Endothelial cell of umbilical vein (primary cell): ENCODE measurements around the gene KLHL5. TPM values are rescaled to one million over a fixed set of nuclear protein-coding genes. Genes with fewer than 3 reads are reported as not detected.

Experiments
- BruUV-seq: library from RNA; stranded (reverse); fragments of 400-500 nt; replicated peaks from 2 replicates; lab custom pipeline; 2021; lab: Mats Ljungman, UMichigan
- CTCF ChIA-PET: fragments of 300-600, 350-600 bp; sonication (Branson Sonifier 250); formaldehyde crosslinking; loops from one replicate; lab custom pipeline; 2021; ENCODE audit warnings: antibody characterized with exemption, inconsistent platforms; lab: Charles Lee
- POLR2A ChIA-PET: fragments of 300-600, 350-600 bp; sonication (Branson Sonifier 250); formaldehyde crosslinking; loops from one replicate; lab custom pipeline; 2021; ENCODE audit warnings: antibody characterized with exemption, inconsistent platforms; lab: Charles Lee
- DNase-seq: peaks from one replicate; pipeline ENCODE4 v3.0.0-alpha.2; 2011; ENCODE audit warnings: low read depth, low spot score
- FAIRE-seq: peaks from 2 replicates; lab custom pipeline; 2011; peaks lifted over from hg19 to GRCh38; lab: Jason Lieb, UNC
- H2AFZ ChIP-seq: 2 replicates; pipeline ENCODE4 v1.6.0; 2012; ENCODE audit warnings: low read depth, low read length, control low read depth, inconsistent platforms
- H3K27ac ChIP-seq: 2 replicates; pipeline ENCODE4 v1.5.1; 2011; ENCODE audit warnings: low read depth, mild to moderate bottlenecking, control low read depth, low read length, moderate library complexity; ENCODE audit not compliant: insufficient read depth
- H3K27me3 ChIP-seq, 2 experiments: 2 replicates each; pipeline versions ENCODE4 v1.6.0 to v1.6.1; 2011; ENCODE audit warnings: low read length in 2 of 2, mixed read lengths in 1 of 2; ENCODE audit not compliant: control insufficient read depth in 2 of 2, insufficient read depth in 2 of 2
- H3K36me3 ChIP-seq, 2 experiments: 2 replicates in 1 of 2; 3 replicates in 1 of 2; pipeline ENCODE4 v1.5.1; 2011; ENCODE audit warnings: low read length in 2 of 2, mild to moderate bottlenecking in 1 of 2, moderate library complexity in 1 of 2; ENCODE audit not compliant: control insufficient read depth in 2 of 2, insufficient read depth in 2 of 2; ENCODE audit errors: extremely low read depth in 1 of 2
- H3K4me1 ChIP-seq: 3 replicates; pipeline ENCODE4 v1.5.1; 2011; ENCODE audit warnings: mild to moderate bottlenecking, low read length; ENCODE audit not compliant: control insufficient read depth, insufficient read depth; ENCODE audit errors: extremely low read depth
- H3K4me2 ChIP-seq: 2 replicates; pipeline ENCODE4 v1.6.1; 2011; ENCODE audit warnings: low read length, control low read depth, mixed read lengths; ENCODE audit not compliant: insufficient read depth
- H3K4me3 ChIP-seq, 3 experiments: fragments of 200-600 bp in 1 of 3; sonication (generic), shearing (Covaris generic) in 1 of 3; replicated peaks in 1 of 3; 2 replicates each; pipeline ENCODE4 v1.5.1; 2011 to 2016; ENCODE audit warnings: control low read depth in 3 of 3, low read length in 3 of 3, mild to moderate bottlenecking in 2 of 3, inconsistent platforms in 1 of 3, low read depth in 1 of 3, moderate library complexity in 1 of 3; ENCODE audit not compliant: insufficient read depth in 1 of 3
- H3K79me2 ChIP-seq: 2 replicates; pipeline ENCODE4 v1.6.0; 2012; ENCODE audit warnings: low read length, inconsistent platforms; ENCODE audit not compliant: control insufficient read depth, insufficient read depth
- H3K9ac ChIP-seq: replicated peaks from 2 replicates; pipeline ENCODE3; 2011; ENCODE audit warnings: low read length, control low read depth; ENCODE audit not compliant: insufficient read depth; ENCODE audit errors: extremely low read depth
- H3K9me1 ChIP-seq: replicated peaks from 3 replicates; pipeline ENCODE4 v1.6.0; 2011; ENCODE audit warnings: mild to moderate bottlenecking, low read length; ENCODE audit not compliant: control insufficient read depth, insufficient read depth; ENCODE audit errors: extremely low read depth
- H3K9me3 ChIP-seq: replicated peaks from 2 replicates; pipeline ENCODE4 v1.5.1; 2012; ENCODE audit warnings: low read length, inconsistent platforms; ENCODE audit not compliant: control insufficient read depth, insufficient read depth
- H4K20me1 ChIP-seq: replicated peaks from 2 replicates; pipeline ENCODE3; 2011; ENCODE audit warnings: mild to moderate bottlenecking, low read length; ENCODE audit not compliant: control insufficient read depth, insufficient read depth; ENCODE audit errors: extremely low read depth
- EZH2 ChIP-seq: IDR thresholded peaks from 2 replicates; pipeline ENCODE4 v1.6.1; 2012; ENCODE audit warnings: borderline replicate concordance, low read depth, mild to moderate bottlenecking, moderate library complexity, low read length, inconsistent platforms; ENCODE audit not compliant: severe bottlenecking
- FOS ChIP-seq: IDR thresholded peaks from 2 replicates; pipeline ENCODE4 v1.6.1; 2011; ENCODE audit warnings: mild to moderate bottlenecking, low read length, moderate library complexity, borderline replicate concordance; ENCODE audit not compliant: insufficient read depth
- GATA2 ChIP-seq: IDR thresholded peaks from 2 replicates; pipeline ENCODE4 v1.7.0; 2011; ENCODE audit warnings: low read depth, mild to moderate bottlenecking, moderate library complexity, mixed read lengths, low read length; ENCODE audit not compliant: insufficient read length, insufficient read depth
- JUN ChIP-seq: IDR thresholded peaks from 2 replicates; pipeline ENCODE4 v1.6.1; 2011; ENCODE audit warnings: borderline replicate concordance, low read depth; ENCODE audit not compliant: insufficient read length, insufficient read depth
- MYC ChIP-seq: IDR thresholded peaks from one replicate; pipeline ENCODE4 v1.6.1; 2011; ENCODE audit warnings: mild to moderate bottlenecking, low read depth, low read length
- POLR2A ChIP-seq: IDR thresholded peaks from 2 replicates; pipeline ENCODE4 v1.6.1; 2012; ENCODE audit warnings: low read depth, mild to moderate bottlenecking, control low read depth, low read length
- POLR2AphosphoS5 ChIP-seq: IDR thresholded peaks from 2 replicates; pipeline ENCODE4 v1.6.1; 2012; ENCODE audit warnings: low read depth, mild to moderate bottlenecking, control low read depth, low read length, moderate library complexity; ENCODE audit not compliant: insufficient read depth
- dilution Hi-C: fragments of 300-500 bp; cut with MboI; formaldehyde crosslinking; loops from one replicate; pipeline ENCODE4 v1.15.0; 2019; ENCODE audit warnings: low sequenced_read_pairs; ENCODE audit not compliant: extremely low pct_ligation_motif_present
- intact Hi-C: fragments of 100-400 bp; cut with micrococcal nuclease; formaldehyde crosslinking; loops from one replicate; pipeline ENCODE4 v1.10.0; 2022
- polyA plus RNA-seq, 4 experiments: library from polyadenylated mRNA; depleted of rRNA in 3 of 4; stranded (reverse) in 3 of 4; unstranded in 1 of 4; fragments of >200 nt; gene quantifications; 2 replicates each; pipeline versions ENCODE4 v1.2.1 to v1.2.3, GENCODE V29; 2011 to 2012; ENCODE audit warnings: missing spikeins in 1 of 4
- total RNA-seq: library from RNA; stranded (reverse); gene quantifications from 2 replicates; pipeline ENCODE4 v1.2.3, GENCODE V29; 2021
- TF ChIP-seq, protein P1 (sequence below), 2 donors: IDR thresholded peaks; 1 replicate in 1 of 2; 2 replicates in 1 of 2; pipeline ENCODE4 v1.5.1; 2011; ENCODE audit warnings: low read length in 2 of 2, mild to moderate bottlenecking in 2 of 2, moderate library complexity in 2 of 2, control low read depth in 1 of 2, inconsistent platforms in 1 of 2, low read depth in 1 of 2; ENCODE audit not compliant: insufficient read depth in 1 of 2; ENCODE audit errors: extremely low read depth in 1 of 2
- TF ChIP-seq, protein P2 (sequence below): IDR thresholded peaks from 2 replicates; pipeline ENCODE4 v1.6.1; 2011; ENCODE audit not compliant: insufficient read depth, insufficient read length

Gene KLHL5
- total and polyA plus RNA-seq, 2 donors (not counting 3 experiments of a cell fraction or from before 2014, with no cell fraction given): 32.2 to 54.6 TPM

DNA sequence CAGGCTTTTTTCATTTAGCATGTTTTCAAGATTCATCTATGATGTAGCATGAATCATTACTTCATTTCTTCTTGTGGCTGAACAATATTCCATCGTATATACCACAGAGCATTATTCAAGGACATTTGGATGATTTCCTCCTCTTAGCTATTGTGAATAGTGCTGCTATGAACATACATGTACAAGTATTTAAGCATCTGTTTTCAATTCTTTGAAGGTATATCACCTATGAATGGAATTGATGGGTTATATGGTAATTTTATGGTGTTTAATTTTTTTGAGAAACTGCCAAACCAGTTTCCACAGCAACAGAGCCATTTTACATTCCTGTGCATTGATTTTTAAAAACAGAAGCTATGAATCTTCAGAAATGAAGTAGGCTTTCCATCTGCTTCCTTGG is 84.2 kb downstream of the KLHL5 start:
- no peaks in the 10 kb centered on the region for H3K9me1 ChIP-seq
- BruUV-seq: no TSS peak
- no peaks in the 10 kb centered on the region for H3K36me3 ChIP-seq
- H3K9me3 ChIP-seq: no peaks in the 10 kb centered on the region
- no peak overlapping the region for H3K4me3 ChIP-seq
- H4K20me1 ChIP-seq: no peaks in the 10 kb centered on the region
- no peak overlapping the region for H3K27ac ChIP-seq
- H3K4me2 ChIP-seq: no peak overlapping the region
- TF ChIP-seq MYC (no peak), POLR2AphosphoS5 (no peak), EZH2 (no peak), GATA2 (no peak), FOS (no peak), JUN (no peak), POLR2A (no peak)
- TF ChIP-seq, protein P1, sequence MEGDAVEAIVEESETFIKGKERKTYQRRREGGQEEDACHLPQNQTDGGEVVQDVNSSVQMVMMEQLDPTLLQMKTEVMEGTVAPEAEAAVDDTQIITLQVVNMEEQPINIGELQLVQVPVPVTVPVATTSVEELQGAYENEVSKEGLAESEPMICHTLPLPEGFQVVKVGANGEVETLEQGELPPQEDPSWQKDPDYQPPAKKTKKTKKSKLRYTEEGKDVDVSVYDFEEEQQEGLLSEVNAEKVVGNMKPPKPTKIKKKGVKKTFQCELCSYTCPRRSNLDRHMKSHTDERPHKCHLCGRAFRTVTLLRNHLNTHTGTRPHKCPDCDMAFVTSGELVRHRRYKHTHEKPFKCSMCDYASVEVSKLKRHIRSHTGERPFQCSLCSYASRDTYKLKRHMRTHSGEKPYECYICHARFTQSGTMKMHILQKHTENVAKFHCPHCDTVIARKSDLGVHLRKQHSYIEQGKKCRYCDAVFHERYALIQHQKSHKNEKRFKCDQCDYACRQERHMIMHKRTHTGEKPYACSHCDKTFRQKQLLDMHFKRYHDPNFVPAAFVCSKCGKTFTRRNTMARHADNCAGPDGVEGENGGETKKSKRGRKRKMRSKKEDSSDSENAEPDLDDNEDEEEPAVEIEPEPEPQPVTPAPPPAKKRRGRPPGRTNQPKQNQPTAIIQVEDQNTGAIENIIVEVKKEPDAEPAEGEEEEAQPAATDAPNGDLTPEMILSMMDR (IDR thresholded peaks at IDR 0.05; ENCODE audit: extremely low read depth in 1 of 2, insufficient read depth in 1 of 2, low read depth in 1 of 2, low read length in 2 of 2): no peak
- TF ChIP-seq, protein P2, sequence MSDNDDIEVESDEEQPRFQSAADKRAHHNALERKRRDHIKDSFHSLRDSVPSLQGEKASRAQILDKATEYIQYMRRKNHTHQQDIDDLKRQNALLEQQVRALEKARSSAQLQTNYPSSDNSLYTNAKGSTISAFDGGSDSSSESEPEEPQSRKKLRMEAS: no peak
- H2AFZ ChIP-seq: no peak overlapping the region
- dilution Hi-C loops: no loop called here
- DNase-seq (no peak), FAIRE-seq (peak; percentile 12)
- no peak overlapping the region for H3K9ac ChIP-seq
- H3K4me1 ChIP-seq: no peaks in the 10 kb centered on the region
- H3K27me3 ChIP-seq: no peaks in the 10 kb centered on the region
- CTCF ChIA-PET: interaction anchor here (0.9 to 2.4 kb wide), 4 partner anchors 9 to 36 kb away, joined by 3 to 7 read pairs (median 4); partner anchors contain the start of gene WDR19
- no peaks in the 10 kb centered on the region for H3K79me2 ChIP-seq
- POLR2A ChIA-PET: no interaction called here
- intact Hi-C loops: no loop called here
